SIG-M5 treated with dmso at 0.1 percent for 504 hours (cell line): ENCODE measurements around the gene ACCS.

Experiments
- DNase-seq: peaks from one replicate; lab custom pipeline; 2025; ENCODE audit not compliant: unreplicated experiment; lab: John Stamatoyannopoulos, UW

ACCS gene

DNA sequence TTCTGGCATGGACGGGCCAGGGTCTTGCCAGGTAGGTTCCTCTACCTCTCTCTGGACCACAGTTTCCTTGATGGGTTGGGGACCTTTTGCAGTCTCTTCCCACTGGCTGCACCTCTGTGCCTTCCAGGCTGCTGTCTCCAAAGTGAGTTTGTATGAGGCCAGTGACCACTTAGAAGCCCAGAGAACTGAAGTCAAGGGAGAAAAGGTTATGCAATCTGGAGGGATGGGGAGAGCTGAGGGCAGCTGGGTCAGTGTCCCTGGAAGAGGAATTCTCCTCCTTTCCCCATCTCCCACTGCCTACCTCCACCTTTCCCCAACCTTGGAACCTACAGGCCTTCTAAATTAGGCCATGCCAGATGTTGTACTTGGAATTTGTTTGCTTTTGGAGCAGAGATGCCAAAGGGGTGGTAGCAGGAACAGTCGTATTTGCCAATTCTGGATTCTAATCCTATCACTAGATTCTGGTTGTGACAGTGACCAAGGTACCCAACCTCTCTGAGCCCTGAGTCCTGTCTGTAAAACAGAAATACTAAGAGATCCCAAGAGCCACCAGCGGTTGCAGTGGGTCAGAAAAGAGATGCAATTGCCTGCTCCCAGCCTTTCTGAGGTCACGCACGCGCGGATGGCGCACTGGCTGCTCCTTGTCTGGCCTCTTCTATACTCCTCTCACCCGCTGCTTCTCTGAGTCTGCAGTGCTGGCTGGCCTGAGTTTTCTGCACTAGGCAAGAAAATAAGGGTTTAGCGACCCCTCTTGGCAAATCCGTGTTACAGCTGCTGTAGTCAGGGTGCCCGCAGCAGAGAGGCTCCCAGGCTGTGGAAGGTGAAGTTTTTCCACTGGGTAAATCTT is 29.0 kb upstream of the ACCS start:
- DNase-seq, result peak; percentile 57

DNA sequence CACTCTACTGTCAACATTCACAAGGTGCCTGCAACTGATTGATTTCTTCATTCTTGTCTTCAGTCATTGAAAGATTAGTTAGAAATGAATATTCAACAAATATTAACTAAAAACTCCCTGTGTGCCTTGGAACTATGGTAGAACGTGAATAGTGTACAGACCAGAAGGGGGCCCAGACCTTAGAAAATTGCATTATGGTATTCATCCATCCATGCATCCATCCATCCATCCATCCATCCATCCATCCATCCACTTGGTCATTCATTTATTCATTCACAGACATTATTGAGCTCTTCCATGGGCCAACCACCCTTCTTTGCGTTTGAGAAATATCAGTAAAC is 28.4 kb upstream of the ACCS start:
- no peak for DNase-seq

DNA sequence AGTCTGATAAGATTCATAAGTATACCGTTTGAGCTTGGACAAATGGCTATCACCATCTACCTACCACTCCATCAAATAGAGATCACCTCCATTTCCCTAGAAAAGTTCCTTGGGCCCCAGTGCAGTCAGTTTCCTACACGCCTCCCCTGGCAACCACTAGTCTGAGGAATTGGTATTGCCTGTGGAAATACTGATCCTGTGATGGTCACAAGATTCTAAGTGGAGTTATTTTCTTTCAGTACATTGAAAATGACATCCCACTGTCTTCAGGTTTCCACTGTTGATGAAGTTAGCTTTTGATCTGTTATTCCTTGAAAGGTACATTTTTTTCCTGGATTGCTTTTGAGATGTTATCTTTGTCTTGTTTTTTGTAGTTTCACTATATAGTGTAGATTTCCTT is 22.9 kb upstream of the ACCS start:
- DNase-seq, result no peak

DNA sequence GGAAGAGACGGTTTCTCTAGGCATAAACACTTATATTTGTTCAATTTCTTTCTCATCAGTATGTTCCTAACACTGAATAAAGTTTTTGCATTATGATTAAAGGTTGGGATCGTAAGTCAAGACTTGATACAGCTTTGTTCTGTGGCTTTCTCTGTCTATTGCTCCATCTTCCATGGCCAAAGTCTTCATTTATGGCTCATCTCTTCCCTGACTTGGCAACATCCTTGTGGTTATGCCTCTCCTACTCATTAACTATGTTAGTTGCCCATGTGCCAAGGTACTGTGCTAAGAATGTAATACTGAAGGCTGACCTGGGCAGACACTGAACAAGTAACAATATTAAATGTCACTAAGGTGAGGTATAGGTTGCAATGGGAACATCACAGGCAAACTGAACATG is 19.9 kb upstream of the ACCS start:
- DNase-seq, result no peak

DNA sequence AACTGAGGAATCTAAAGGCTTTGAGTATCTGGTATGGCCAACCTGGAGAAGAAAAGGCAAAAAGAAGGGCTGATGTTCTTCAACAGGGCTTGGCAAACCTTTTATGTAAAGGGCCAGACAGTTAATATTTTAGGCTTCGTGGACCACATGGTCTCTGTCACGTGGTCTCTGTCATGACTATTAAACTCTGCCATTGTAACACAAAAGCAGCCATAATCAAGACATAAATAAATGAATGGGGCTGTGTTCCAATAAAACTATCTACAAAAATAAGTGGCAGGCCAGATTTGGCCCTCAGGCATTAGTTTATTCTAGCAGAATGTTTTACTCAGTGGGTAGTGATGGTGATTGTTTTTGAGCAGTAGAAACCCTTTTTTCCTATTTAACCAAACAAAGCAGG is 18.8 kb upstream of the ACCS start:
- no peak for DNase-seq

DNA sequence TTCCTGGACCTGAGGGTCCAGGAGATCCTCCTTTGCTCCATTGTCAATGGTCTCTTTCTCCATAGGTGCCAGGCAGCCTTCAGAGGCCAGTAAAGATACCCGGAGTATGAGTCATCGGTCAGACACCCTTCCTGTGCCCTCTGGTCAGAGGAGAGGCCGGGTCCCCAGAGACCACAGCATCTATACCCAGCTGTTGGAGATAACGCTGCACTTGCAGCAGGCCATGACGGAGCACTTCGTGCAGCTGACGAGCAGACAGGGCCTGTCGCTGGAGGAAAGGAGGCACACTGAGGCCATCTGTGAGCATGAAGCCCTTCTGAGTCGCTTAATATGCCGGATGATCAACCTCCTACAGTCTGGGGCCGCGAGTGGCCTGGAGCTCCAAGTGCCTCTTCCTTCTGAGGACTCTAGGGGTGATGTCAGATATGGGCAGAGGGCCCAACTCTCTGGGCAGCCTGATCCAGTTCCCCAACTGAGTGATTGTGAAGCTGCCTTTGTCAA is 18.1 kb upstream of the ACCS start, which contains the start of gene ACCSL:
ACCSL (plus strand) TSS at position 51 of the 501 bp plus-strand sequence; CDS start at position 107, 56 bp downstream.
- no peak for DNase-seq

DNA sequence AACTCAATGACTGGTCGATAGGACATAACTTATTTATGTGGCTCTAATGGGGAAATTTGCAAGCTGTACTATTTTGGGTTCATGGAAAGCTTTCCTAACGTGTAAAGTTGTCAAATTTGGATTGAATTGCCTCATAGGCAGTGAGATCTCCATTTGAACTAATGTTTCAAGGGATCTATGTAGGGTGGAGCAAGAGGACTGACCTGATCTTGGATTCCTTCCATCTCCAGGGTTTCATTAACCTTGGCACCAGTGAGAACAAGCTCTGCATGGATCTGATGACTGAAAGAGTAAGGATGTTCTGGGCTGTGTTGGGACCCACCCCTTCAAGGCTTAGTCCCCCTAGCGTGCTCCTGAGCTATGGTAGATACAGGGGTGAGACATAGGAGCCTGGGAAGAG is 16.2 kb upstream of the ACCS start:
- no peak for DNase-seq

DNA sequence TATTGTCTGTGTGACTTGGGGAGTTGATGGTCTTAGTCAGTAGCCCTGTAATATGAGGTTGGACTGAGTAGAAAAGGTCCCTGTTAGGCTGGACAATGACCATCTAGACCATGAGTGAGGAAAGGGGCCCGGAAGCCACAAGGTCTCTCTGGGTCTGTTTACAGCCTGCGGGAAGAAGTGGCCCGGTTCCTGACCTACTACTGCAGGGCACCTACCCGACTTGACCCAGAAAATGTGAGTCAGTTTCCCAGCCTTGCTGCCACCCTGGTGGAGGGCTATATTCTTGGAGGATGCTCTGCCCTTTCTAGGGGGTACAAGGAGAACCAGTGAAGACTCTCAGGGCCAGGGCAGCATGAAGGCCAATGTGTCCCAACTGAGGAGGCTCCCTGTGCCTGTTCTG is 14.9 kb upstream of the ACCS start:
- no peak for DNase-seq

DNA sequence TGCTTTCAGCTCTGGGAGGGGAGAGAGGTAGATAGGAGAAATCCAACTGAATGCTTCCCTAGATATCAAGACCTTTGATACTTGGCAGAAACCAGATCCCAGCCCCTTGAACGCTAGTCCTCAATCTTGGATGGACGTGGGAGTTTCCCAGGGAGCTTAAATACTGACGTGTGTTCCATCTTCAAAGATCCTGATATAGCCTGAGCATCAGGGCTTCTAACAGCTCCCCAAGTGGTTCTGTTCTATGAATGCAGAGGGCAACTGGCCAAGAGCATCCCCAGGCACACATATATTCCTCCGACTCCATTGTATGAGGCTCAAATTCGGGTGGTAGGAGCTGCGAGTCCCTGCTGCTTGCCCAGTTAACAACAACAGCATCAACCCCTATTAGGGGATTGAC is 8.7 kb upstream of the ACCS start:
- DNase-seq, result no peak

DNA sequence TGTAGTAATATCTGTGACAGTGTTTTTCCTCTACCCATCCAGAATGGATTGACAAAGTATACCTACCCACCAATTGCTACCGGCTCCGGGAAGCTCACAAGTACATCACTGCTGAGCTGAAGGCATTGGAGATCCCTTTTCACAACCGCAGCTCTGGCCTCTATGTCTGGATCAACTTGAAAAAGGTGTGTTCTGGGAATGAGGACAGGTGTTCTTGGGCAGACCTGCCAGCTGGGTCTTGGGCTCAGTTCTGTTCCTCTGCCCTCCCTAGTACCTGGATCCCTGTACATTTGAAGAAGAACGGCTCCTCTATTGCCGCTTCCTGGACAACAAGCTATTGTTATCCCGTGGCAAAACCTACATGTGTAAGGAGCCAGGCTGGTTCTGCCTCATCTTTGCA is 7.8 kb upstream of the ACCS start:
- no peak for DNase-seq

DNA sequence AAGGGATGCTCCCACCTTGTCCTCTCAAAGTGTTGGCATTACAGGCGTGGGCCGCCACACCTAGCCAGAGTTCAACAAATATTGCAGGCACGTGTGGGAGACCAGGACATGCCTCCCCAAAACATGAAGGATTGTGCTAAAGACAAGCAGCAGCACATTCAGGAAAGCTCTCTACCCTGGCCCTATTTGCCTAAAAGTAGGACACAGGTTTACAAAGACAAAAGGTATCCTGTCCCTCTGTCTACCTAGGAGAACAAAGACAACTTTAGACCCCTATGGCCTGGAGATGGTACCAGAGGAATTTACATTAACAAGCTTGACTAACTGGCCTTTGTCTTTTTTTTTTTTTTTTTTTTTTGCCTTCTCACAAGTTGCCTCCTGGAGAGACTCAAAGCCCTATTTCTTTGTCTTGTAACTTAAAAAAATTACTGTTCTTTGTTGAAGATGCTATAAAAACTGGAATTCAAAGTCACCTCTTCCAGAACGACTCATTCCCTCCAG is 859 bp upstream of the ACCS start:
- DNase-seq, result no peak

DNA sequence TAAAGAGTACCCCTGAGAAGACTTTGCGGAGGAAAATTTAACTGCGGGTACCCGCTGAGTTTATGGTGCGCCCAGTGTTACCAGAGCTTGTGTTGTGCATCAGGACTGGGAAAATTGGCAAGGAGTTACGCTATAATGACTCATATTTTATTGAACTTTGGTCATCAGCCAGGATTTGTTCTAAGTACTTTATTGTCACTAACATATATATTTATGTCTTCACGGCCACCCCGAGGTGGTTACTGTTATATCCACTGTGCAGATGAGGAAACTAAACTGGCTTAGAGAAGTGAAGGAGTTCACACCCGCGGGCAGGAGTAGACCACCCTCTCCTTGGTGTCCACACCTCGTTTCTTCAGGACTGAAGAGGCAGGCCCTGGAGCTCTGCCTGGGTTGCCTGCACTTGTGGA is 667 bp downstream of the ACCS start:
- DNase-seq, result peak; percentile 16

DNA sequence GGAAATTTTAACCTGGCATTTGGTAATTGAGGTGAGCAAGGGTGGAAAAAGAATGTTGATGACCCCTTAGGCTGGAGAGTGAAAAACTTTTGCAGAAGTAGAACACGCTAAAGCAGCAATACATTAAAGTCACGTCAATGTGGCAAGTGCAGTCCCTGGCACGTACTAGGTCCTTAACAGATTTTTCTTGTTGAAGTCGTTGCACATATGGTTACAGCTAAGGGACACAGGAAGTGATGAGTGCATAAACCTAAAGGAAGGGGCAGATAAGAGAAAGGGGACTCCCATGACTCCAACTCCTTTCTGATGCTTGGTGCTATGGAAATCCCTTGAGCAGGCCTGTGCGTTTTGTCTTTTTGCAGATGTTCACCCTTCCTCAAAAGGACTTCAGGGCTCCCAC is 1.2 kb downstream of the ACCS start:
- DNase-seq, result no peak

DNA sequence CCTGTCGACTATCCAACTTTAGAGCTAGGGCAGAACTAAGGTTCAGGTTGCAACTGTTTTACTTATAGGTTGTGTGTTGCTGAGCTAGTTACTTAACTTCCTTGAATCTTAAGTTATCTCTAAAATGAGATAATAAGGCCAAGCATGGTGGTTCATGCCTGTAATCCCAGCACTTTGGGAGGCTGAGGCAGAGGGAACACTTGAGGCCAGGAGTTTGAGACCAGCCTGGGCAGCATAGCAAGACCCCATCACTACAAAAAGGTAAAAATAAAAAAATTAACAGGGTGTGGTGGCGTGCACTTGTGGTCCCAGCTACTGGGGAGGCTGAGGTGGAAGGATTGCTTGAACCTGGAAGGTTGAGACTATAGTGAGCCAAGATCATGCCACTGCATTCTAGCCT is 2.1 kb downstream of the ACCS start:
- DNase-seq, result no peak

DNA sequence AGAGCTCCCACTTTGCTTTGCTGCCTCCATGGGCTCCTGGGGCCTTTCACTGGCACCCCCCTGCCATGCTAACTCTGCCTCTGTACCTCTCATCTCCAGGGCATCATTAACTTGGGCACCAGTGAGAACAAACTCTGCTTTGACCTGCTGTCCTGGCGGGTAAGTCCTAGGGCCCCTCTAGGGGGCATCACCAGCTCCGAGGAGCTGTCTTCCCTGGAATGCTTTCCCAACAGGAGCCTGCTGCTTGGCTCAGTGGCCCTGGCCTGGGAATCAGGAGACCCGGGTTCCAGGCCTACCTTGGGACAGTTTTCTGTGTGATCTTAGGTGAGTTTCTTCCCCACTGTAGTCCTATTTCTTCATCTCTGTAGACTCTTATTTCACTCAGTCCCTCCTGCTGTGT is 5.1 kb downstream of the ACCS start:
- no peak for DNase-seq

DNA sequence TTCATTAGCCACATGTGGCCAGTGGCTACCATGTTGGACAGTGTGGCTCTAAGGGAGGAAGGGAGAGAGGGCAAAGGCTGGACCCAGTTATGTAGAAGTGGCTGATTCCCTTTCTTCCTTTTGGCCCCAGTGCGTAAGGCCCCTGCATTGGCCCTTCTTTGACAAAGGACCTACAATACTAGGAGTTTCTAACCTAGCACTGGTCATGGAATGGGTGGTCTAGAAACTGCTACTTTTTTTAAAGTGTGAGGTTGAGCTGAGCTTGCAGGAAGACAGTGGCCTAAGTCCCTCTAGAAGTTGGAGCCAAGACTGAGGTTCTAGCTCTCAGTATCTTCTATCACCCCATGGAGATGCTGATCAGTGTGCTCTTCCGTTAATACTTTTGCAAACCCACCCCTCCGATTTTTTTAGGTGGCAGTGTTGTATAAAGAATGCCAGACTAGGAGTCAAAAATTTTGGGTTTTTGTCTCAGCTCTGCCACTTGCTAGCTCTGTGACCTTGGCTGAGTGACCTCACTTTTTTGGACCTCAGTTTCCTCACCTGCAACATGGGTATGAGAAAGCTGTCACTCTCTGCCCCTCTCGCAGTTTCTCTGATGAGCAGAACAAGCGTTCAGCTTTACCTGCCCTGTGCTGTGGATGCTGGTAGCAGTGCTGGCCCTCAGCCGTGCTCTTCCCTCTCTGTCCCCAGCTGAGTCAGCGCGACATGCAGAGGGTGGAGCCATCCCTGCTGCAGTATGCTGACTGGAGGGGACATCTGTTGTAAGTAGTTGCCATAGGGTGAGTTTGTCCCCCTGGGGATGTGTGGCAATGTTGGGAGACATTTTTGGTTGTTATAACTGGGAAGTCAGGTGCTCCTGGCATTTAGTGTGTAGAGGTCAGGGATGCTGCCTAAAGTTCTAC is 6.9 kb downstream of the ACCS start:
- DNase-seq, result no peak

DNA sequence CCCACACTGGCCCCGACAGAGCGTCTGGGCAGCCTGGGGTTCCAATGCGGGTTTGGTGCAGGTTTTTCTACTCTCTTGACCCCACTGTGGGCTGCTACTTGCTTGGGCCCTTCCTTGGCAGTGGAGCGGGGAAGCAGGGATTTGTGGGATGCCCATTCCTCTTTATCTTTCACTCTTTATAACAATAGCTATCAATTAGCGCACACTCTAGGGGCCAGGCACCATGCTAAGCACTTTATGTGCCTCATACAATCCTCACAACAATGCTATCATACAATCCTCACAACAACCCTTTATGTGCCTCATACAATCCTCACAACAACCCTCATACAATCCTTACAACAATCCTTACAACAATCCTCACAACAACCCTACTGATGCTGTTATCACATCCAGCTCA is 12.7 kb downstream of the ACCS start:
- no peak for DNase-seq

DNA sequence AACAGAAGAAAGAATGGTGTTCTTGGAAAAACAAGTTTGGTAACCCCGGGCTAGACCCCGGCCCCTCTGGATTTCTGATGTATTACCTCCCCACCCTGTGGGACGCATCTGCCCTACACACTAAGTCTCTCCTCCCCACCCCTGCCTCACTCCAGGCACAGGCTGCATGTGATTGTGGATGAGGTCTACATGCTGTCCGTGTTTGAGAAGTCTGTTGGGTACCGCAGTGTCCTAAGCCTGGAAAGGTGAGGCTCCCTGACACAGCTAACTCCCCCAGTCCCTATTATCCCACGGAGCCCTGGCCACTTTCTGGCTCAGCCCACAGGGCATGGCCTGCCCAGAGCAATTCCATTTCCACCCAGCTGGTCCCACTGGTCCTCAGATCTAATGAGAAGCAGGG is 13.3 kb downstream of the ACCS start:
- DNase-seq, result no peak

DNA sequence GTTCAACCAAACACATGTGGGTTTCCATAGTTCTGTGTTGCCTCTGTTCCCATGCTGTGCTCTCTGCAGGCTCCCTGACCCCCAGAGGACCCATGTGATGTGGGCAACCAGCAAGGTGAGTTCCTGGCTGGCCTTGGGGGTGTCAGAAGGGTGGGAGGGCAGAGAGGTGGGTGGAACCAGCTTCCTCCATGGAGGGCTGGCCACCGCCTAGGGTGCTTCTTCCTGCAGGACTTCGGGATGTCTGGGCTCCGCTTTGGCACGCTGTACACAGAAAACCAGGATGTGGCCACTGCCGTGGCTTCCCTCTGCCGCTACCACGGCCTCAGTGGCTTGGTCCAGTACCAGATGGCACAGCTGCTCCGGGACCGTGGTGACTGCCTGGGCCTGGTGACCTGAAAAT is 14.9 kb downstream of the ACCS start:
- DNase-seq, result no peak

DNA sequence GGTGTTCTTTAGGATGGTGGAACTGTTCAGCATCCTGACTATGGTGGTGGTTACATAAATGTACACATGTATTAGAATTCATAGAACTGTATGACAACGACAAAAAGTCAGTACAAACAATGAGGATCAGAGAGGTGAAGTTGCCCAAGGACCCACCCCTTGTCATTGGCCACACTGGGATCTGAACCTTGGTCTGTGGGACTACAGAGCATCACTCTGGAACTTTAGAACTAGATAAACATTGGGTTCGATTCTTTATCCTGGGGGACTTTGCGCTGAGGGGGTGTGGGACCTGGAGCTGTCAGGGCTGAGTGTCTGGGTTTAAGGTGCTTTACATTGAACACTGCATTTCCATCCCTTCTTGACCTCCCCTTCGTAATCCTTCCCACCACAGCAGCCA is 16.6 kb downstream of the ACCS start:
- no peak for DNase-seq

DNA sequence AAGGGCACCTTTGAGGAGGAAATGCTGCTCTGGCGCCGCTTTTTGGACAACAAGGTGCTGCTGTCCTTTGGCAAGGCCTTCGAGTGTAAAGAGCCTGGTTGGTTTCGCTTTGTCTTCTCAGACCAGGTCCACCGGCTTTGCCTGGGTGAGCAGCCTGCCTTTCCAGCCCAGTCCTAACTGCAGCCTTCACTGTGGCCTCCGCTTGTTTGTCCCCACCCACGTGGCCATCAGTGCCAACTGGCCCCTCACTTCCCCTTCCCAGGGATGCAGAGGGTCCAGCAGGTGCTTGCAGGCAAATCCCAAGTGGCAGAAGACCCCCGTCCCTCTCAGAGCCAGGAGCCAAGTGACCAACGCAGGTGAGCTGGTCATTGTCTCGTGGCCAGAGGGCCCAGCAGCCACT is 17.4 kb downstream of the ACCS start:
- DNase-seq, result no peak

DNA sequence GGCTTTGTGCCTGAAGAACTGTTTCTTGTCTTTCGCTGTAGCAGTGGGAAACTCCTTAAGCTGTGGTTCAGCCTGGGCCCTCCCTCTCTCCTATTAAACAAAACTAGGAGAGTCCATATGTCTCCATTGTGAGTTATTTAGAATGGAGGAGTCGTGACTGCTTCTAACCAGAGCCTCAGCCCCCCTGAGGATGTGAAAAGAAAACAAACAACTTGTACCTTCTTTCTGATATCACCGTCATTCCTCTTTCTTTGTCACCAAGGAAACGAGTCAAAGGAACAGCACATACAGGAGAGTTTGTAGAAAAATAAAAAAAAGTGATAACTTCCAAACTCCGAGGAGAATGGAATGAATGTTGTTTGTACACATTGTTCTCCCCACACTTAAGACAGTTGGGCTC is 17.8 kb downstream of the ACCS start:
- DNase-seq, result no peak
